Nasal cavity respiratory epithelium epithelial cell of viscerocranial mucosa (primary cell): ENCODE measurements around the gene DENND1C. TPM values are rescaled to one million over a fixed set of nuclear protein-coding genes. Genes with fewer than 3 reads are reported as not detected.

Experiments
- total RNA-seq: library from RNA; depleted of rRNA; stranded (reverse); fragments of >200 nt; gene quantifications from 2 replicates; pipeline ENCODE4 v1.2.3, GENCODE V29; 2014

DENND1C gene
- under 0.01 and 0.07 TPM in 2 replicates for total RNA-seq

GRCh38 chr19:6481541-6482342, at the start of gene DENND1C:
TSS of gene DENND1C (minus strand) at chr19:6481787. CDS start at chr19:6481695, 92 bp downstream.

DNA sequence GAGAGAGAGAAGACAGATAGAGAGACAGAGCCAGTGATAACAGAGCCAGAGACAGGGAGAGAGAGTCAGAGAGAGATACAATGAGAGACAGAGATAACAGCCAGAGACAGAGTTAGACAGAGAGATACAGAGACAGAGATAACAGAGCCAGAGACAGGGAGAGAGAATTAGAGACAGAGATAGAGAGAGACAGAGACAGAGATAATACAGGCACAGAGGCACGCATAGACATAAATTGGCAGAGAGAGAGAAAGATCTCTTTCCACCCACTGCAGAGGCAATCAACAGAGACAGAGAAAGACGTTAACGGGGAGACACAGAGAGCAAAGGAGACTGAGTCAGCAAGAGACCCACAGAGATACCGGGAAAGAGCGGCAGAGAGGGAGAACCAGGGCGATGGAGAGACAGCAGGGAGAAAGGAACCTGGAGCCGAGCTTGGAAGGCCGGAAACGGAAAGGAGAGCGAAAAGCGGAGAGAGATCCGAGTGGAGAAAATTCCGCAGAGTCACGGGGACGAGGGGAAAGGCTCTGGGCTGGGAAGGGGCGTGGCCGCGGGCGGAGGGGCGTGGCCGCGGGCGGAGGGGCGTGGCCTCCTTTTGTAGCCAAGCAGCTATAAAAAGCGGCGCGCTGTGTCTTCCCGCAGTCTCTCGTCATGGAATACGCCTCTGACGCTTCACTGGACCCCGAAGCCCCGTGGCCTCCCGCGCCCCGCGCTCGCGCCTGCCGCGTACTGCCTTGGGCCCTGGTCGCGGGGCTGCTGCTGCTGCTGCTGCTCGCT, 49.0 kb upstream of the DENND1C start, which contains the start of gene TNFSF9:
Gene TNFSF9 (plus strand): TSS at position 641 of the 777 bp plus-strand sequence. CDS start 11 bp downstream, at position 652.

GRCh38 chr19:6501740-6502648, 20.4 kb upstream of the DENND1C start, which contains the start of gene TUBB4A:
TSS of gene TUBB4A (minus strand) at chr19:6502309. CDS start at chr19:6502212, 97 bp downstream.

DNA sequence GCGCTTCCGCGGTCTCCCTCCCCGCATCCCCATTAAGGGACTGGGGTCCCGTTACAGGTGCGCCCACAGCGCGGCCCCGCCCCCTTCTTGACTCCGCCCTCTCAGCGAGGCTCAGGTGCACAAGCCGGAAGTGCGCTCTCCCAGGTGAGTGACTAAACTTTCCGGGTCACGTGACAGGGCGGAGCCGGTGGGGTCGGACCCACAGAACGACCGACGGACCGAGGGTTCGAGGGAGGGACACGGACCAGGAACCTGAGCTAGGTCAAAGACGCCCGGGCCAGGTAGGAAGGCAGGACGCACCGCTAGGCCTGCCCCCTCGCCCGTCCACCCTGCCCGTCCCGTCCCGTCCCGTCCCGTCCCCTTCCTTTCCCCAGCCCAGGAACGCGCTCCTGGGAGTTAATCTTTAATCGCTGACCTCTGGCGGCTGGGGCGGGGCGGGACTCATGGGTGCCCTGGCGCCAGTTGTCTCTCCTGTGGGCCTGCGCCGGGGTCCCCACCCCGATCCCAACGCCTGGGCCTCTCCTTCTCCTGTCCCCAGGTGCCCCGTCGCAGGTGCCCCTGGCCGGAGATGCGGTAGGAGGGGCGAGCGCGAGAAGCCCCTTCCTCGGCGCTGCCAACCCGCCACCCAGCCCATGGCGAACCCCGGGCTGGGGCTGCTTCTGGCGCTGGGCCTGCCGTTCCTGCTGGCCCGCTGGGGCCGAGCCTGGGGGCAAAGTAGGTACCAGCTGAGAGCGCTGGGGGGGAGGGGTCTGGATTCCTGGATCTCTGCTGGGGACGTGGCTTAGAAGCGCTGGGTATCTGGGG, 17.3 kb downstream of the DENND1C start, which contains the start of gene CRB3:
Gene CRB3 (plus strand): TSS at position 202 of the 804 bp plus-strand sequence. CDS start 431 bp downstream, at position 633.

GRCh38 chr19:6459262-6460098, 22.1 kb downstream of the DENND1C start, which contains the start of gene SLC25A23:
TSS of gene SLC25A23 (minus strand) at chr19:6459792. CDS start at chr19:6459628, 164 bp downstream.

DNA sequence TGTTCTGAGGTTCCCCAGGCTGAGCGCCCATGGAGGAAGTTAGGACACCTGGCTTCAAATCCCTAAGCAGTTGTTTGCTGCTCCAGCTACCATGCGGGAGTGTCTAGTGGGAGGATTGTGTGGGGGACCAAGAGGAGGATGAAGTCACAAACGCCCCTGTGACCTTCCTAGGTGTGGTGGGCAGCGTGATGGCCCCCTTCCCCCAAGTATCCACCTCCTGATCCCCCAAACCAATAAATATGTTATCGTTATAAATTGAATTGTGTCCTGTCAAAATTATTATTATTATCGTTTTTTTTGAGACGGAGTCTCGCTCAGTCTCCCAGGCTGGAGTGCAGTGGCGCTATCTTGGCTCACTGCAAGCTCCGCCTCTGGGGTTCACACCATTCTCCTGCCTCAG, 47.9 kb downstream of the DENND1C start, which contains the start of gene SLC25A41:
Gene SLC25A41 (minus strand): TSS at position 101 of the 400 bp plus-strand sequence. CDS start 70 bp downstream, at position 31.

GRCh38 chr19:6424195-6424938, 57.2 kb downstream of the DENND1C start, which contains the start of gene KHSRP:
TSS of gene KHSRP (minus strand) at chr19:6424811. CDS start at chr19:6424701, 110 bp downstream.

Other genes with a start within 250 kb of the DENND1C start
- gene MLLT1, start 201.8 kb downstream of the DENND1C start, total RNA-seq = 3.8 and 8.4 TPM in 2 replicates
- not detected in 2 replicates for gene ACER1, start 148.2 kb downstream of the DENND1C start, total RNA-seq
- gene CLPP, start 120.3 kb downstream of the DENND1C start, total RNA-seq = 32.2 and 39.6 TPM in 2 replicates
- gene ALKBH7, start 109.0 kb downstream of the DENND1C start, total RNA-seq = 11.7 and 35.5 TPM in 2 replicates
- gene PSPN, start 105.9 kb downstream of the DENND1C start, total RNA-seq = 0.34 and 2.4 TPM in 2 replicates
- 43.4 and 57.8 TPM in 2 replicates for gene GTF2F1, start 88.6 kb downstream of the DENND1C start, total RNA-seq
- gene KHSRP, start 57.0 kb downstream of the DENND1C start, total RNA-seq = 103 and 255 TPM in 2 replicates
- 0.21 TPM in 1 of 2 replicates, not detected in the other for gene SLC25A41, start 48.0 kb downstream of the DENND1C start, total RNA-seq
- 22.2 and 57.9 TPM in 2 replicates for gene SLC25A23, start 22.0 kb downstream of the DENND1C start, total RNA-seq
- 34.7 and 79.3 TPM in 2 replicates for gene CRB3, start 17.5 kb downstream of the DENND1C start, total RNA-seq
- not detected in 2 replicates for gene TUBB4A, start 20.5 kb upstream of the DENND1C start, total RNA-seq
- gene TNFSF9, start 49.2 kb upstream of the DENND1C start, total RNA-seq = 1.8 and 4.1 TPM in 2 replicates
- not detected in 2 replicates for gene CD70, start 109.4 kb upstream of the DENND1C start, total RNA-seq
- 0.07 TPM in 1 of 2 replicates, not detected in the other for gene TNFSF14, start 188.4 kb upstream of the DENND1C start, total RNA-seq
- gene C3, start 238.9 kb upstream of the DENND1C start, total RNA-seq = 8.5 and 260 TPM in 2 replicates